HG03095 (cell line): ENCODE measurements around the gene GALNT17.
"Not testable (repeated sequence)": the region's sequence is repeated elsewhere in the genome, so short reads cannot be mapped to it uniquely, and the experiment has no call there.

Source experiments
- ATAC-seq: cut with Tn5 transposase; IDR thresholded peaks from one replicate; pipeline ENCODE4 v1.9.1; 2021; ENCODE audit warnings: moderate library complexity; ENCODE audit not compliant: unreplicated experiment

Gene GALNT17

GRCh38 chr7:71541707-71542353, 409.9 kb downstream of the GALNT17 start:
- no peak for ATAC-seq

- no peak for ATAC-seq
Measured at GRCh38 chr7:71543396-71543795, 411.5 kb downstream of the GALNT17 start.

GRCh38 chr7:71544816-71545215, 412.9 kb downstream of the GALNT17 start:
- ATAC-seq: no peak

- ATAC-seq: no peak
Measured at GRCh38 chr7:71547426-71547825, 415.5 kb downstream of the GALNT17 start.

- ATAC-seq: no peak
Measured at GRCh38 chr7:71548746-71549145, 416.8 kb downstream of the GALNT17 start.

GRCh38 chr7:71553306-71553705, 421.4 kb downstream of the GALNT17 start:
- ATAC-seq: no peak

GRCh38 chr7:71555758-71556157, 423.8 kb downstream of the GALNT17 start:
- no peak for ATAC-seq

- no peak for ATAC-seq
Measured at GRCh38 chr7:71558806-71559613, 427.1 kb downstream of the GALNT17 start.

- ATAC-seq: no peak
Measured at GRCh38 chr7:71560354-71560995, 428.5 kb downstream of the GALNT17 start.

- ATAC-seq: no peak
Measured at GRCh38 chr7:71563276-71563675, 431.3 kb downstream of the GALNT17 start.

GRCh38 chr7:71566376-71566775, 434.4 kb downstream of the GALNT17 start:
- no peak for ATAC-seq

GRCh38 chr7:71566991-71567390, 435.0 kb downstream of the GALNT17 start:
- no peak for ATAC-seq

GRCh38 chr7:71574153-71574860, 442.4 kb downstream of the GALNT17 start:
- ATAC-seq: no peak

- no peak for ATAC-seq
Measured at GRCh38 chr7:71580027-71580426, 448.1 kb downstream of the GALNT17 start.

GRCh38 chr7:71584256-71584655, 452.3 kb downstream of the GALNT17 start:
- no peak for ATAC-seq

- no peak for ATAC-seq
Measured at GRCh38 chr7:71591876-71592275, 459.9 kb downstream of the GALNT17 start.

- ATAC-seq: not testable (repeated sequence)
Measured at GRCh38 chr7:71592388-71592787, 460.4 kb downstream of the GALNT17 start.

GRCh38 chr7:71594736-71595135, 462.8 kb downstream of the GALNT17 start:
- no peak for ATAC-seq

- ATAC-seq: no peak
Measured at GRCh38 chr7:71595176-71595575, 463.2 kb downstream of the GALNT17 start.

- no peak for ATAC-seq
Measured at GRCh38 chr7:71598553-71598952, 466.6 kb downstream of the GALNT17 start.

- no peak for ATAC-seq
Measured at GRCh38 chr7:71601851-71602250, 469.9 kb downstream of the GALNT17 start.
